Measurements from ENCODE around the gene SIX2. TPM values are rescaled to one million over a fixed set of nuclear protein-coding genes. Genes with fewer than 3 reads are reported as not detected.

Gene SIX2
- polyA plus RNA-seq, 1 donor (not counting 4 experiments of a cell fraction or from before 2014, with no cell fraction given): not detected

DNA sequence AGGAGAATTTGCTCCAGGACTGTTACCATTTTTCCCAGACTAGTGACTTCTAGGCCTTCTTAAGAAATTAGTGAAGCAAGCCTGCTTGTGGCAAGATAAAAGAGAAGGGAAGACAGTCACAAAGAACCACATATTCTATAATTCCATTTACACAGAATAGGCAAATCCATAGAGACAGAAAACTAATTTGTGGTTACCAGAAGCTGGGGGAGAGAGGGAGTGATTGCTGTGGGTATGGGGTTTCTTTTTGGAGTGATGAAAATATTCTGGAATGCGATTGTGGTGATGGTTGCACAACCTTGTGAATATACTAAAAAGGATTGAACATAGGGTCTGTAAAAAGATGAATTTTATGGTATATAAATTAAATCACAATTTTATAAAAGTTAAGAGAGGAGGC lies 37.5 kb upstream of the SIX2 start:
- Histone ChIP-seq H3K27ac (ENCODE audit: control insufficient read depth, insufficient read depth, low read length) (no peak overlapping the region), H3K9ac (ENCODE audit: control insufficient read depth, extremely low read depth, insufficient read depth, low read length) (no peak overlapping the region), H3K9me3 (ENCODE audit: control insufficient read depth, low read depth, low read length) (no peaks in the 10 kb centered on the region), H3K9me1 (ENCODE audit: control insufficient read depth, extremely low read depth, insufficient read depth, low read length) (no peaks in the 10 kb centered on the region), H4K20me1 (ENCODE audit: control insufficient read depth, extremely low read depth, insufficient read depth, low read length) (no peaks in the 10 kb centered on the region), H3K4me1 (ENCODE audit: control insufficient read depth, extremely low read depth, insufficient read depth, low read length) (no peaks in the 10 kb centered on the region), H3K4me3 (ENCODE audit: control insufficient read depth in 2 of 3, extremely low read depth in 1 of 3, insufficient read depth in 2 of 3, low read depth in 1 of 3, low read length in 3 of 3) (no peak overlapping the region), H3K4me2 (ENCODE audit: control insufficient read depth, extremely low read depth, insufficient read depth, low read depth, low read length) (no peak overlapping the region), H3K79me2 (ENCODE audit: control insufficient read depth, insufficient read depth, low read length) (no peaks in the 10 kb centered on the region), H2AFZ (ENCODE audit: control insufficient read depth, low read length) (no peak overlapping the region), H3K36me3 (ENCODE audit: control insufficient read depth in 2 of 2, extremely low read depth in 1 of 2, insufficient read depth in 2 of 2, low read length in 2 of 2) (no peaks in the 10 kb centered on the region), H3K27me3 (ENCODE audit: control insufficient read depth, extremely low read depth, insufficient read depth, low read length) (peaks cover 12% of the 10 kb centered on the region)
- TF ChIP-seq CTCF (optimal IDR thresholded peaks at IDR 0.05 in 1 of 3, IDR thresholded peaks at IDR 0.05 in 1 of 3, conservative IDR thresholded peaks at IDR 0.05 in 1 of 3; ENCODE audit: extremely low read depth in 1 of 3, insufficient read depth in 2 of 3, low read length in 3 of 3) (no peak), EZH2 (IDR thresholded peaks at IDR 0.05; ENCODE audit: low read length) (no peak)
- dilution Hi-C loops (cut with MboI; ENCODE audit: extremely low pct_ligation_motif_present, low sequenced_read_pairs): no loop called here
- FAIRE-seq (no peak), DNase-seq (ENCODE audit: low read depth, low spot score) (no peak)

- no peaks in the 10 kb centered on the region for H3K4me1 ChIP-seq (ENCODE audit: control insufficient read depth, extremely low read depth, insufficient read depth, low read length)
- no peaks in the 10 kb centered on the region for H3K9me3 ChIP-seq (ENCODE audit: control insufficient read depth, low read depth, low read length)
- H4K20me1 ChIP-seq (ENCODE audit: control insufficient read depth, extremely low read depth, insufficient read depth, low read length): no peaks in the 10 kb centered on the region
- H3K27me3 ChIP-seq (ENCODE audit: control insufficient read depth, extremely low read depth, insufficient read depth, low read length): peaks cover 12% of the 10 kb centered on the region
- no peak overlapping the region for H3K4me2 ChIP-seq (ENCODE audit: control insufficient read depth, extremely low read depth, insufficient read depth, low read depth, low read length)
- FAIRE-seq (no peak), DNase-seq (ENCODE audit: low read depth, low spot score) (no peak)
- no peaks in the 10 kb centered on the region for H3K79me2 ChIP-seq (ENCODE audit: control insufficient read depth, insufficient read depth, low read length)
- H3K9ac ChIP-seq (ENCODE audit: control insufficient read depth, extremely low read depth, insufficient read depth, low read length): no peak overlapping the region
- no peaks in the 10 kb centered on the region for H3K9me1 ChIP-seq (ENCODE audit: control insufficient read depth, extremely low read depth, insufficient read depth, low read length)
- no peak overlapping the region for H3K4me3 ChIP-seq (ENCODE audit: control insufficient read depth in 2 of 3, extremely low read depth in 1 of 3, insufficient read depth in 2 of 3, low read depth in 1 of 3, low read length in 3 of 3)
- dilution Hi-C loops (cut with MboI; ENCODE audit: extremely low pct_ligation_motif_present, low sequenced_read_pairs): no loop called here
- H2AFZ ChIP-seq (ENCODE audit: control insufficient read depth, low read length): no peak overlapping the region
- TF ChIP-seq EZH2 (IDR thresholded peaks at IDR 0.05; ENCODE audit: low read length): no peak
- no peak for TF ChIP-seq CTCF (optimal IDR thresholded peaks at IDR 0.05 in 1 of 3, IDR thresholded peaks at IDR 0.05 in 1 of 3, conservative IDR thresholded peaks at IDR 0.05 in 1 of 3; ENCODE audit: extremely low read depth in 1 of 3, insufficient read depth in 2 of 3, low read length in 3 of 3)
- no peak overlapping the region for H3K27ac ChIP-seq (ENCODE audit: control insufficient read depth, insufficient read depth, low read length)
- no peaks in the 10 kb centered on the region for H3K36me3 ChIP-seq (ENCODE audit: control insufficient read depth in 2 of 2, extremely low read depth in 1 of 2, insufficient read depth in 2 of 2, low read length in 2 of 2)
These were observed 36.5 kb upstream of the SIX2 start for GRCh38 chr2:45045706-45046105.

All from keratinocyte (primary cell).